ENCODE data around the gene SENP3.

Gene SENP3

GRCh38 chr17:7570351-7570750, 8.6 kb downstream of the SENP3 start:
- Histone ChIP-seq H4K20me1 (peaks cover 17 to 68% (median 27%) of the 10 kb centered on the region in 11 experiments), H3K4me3 (no peak overlapping the region), H3K4me1 (peaks cover 17 to 35% (median 27%) of the 10 kb centered on the region in 10 experiments), H3K9ac (peak overlapping the region in 9 of 11 experiments; percentile 14 to 100 (median 87); a peak in 9 of 22 replicates), H3K4me2 (peak overlapping the region in 6 of 11 experiments; percentile 70 to 95 (median 90); a peak in 7 of 22 replicates), H3K27ac (peak overlapping the region in 4 of 11 experiments; percentile 87 to 100 (median 91); a peak in 3 of 22 replicates), H3K27me3 (no peaks in the 10 kb centered on the region), H3K9me3 (replicated peaks in 1 of 11) (peaks cover 0 to 4% (median 0%) of the 10 kb centered on the region in 11 experiments; a peak in 5 of 22 replicates), H3K36me3 (peaks cover 72 to 82% (median 81%) of the 10 kb centered on the region in 11 experiments)
- no peak for TF ChIP-seq Cebpa-rat (IDR thresholded peaks at IDR 0.05)

- TF ChIP-seq Cebpa-rat (IDR thresholded peaks at IDR 0.05): no peak
- Histone ChIP-seq H3K27ac (peak overlapping the region; percentile 76 to 100 (median 91)), H3K4me1 (peaks cover 36 to 52% (median 46%) of the 10 kb centered on the region in 10 experiments), H3K4me2 (peak overlapping the region; percentile 79 to 95 (median 92)), H3K27me3 (no peaks in the 10 kb centered on the region), H3K9ac (peak overlapping the region; percentile 83 to 100 (median 91)), H3K36me3 (peaks cover 72 to 82% (median 81%) of the 10 kb centered on the region in 11 experiments), H3K9me3 (replicated peaks in 1 of 11) (peaks cover 0 to 4% (median 0%) of the 10 kb centered on the region in 11 experiments; a peak in 5 of 22 replicates), H4K20me1 (peaks cover 36 to 70% (median 46%) of the 10 kb centered on the region in 11 experiments), H3K4me3 (peak overlapping the region; percentile 55 to 100 (median 66))
These were observed 10.5 kb downstream of the SENP3 start for GRCh38 chr17:7572338-7572587.

- TF ChIP-seq Cebpa-rat (IDR thresholded peaks at IDR 0.05): no peak
- H3K27ac ChIP-seq: peak overlapping the region; percentile 99 to 100 (median 100)
- peaks cover 72 to 82% (median 81%) of the 10 kb centered on the region in 11 experiments for H3K36me3 ChIP-seq
These were observed 11.0 kb downstream of the SENP3 start for GRCh38 chr17:7572588-7573323.

GRCh38 chr17:7573324-7574080, 11.8 kb downstream of the SENP3 start:
- peak overlapping the region; percentile 81 to 100 (median 98) for H3K4me2 ChIP-seq
- peaks cover 49 to 75% (median 58%) of the 10 kb centered on the region in 11 experiments for H4K20me1 ChIP-seq
- H3K27me3 ChIP-seq: no peaks in the 10 kb centered on the region
- H3K27ac ChIP-seq: peak overlapping the region; percentile 99 to 100 (median 100)
- H3K4me3 ChIP-seq: peak overlapping the region; percentile 97 to 100 (median 99)
- peak overlapping the region; percentile 99 to 100 (median 100) for H3K9ac ChIP-seq
- peaks cover 76 to 85% (median 84%) of the 10 kb centered on the region in 11 experiments for H3K36me3 ChIP-seq
- TF ChIP-seq Cebpa-rat (IDR thresholded peaks at IDR 0.05): peak; percentile 55 to 98 (median 91); a peak in 21 of 22 replicates
- peaks cover 48 to 64% (median 58%) of the 10 kb centered on the region in 10 experiments for H3K4me1 ChIP-seq
- peaks cover 0 to 4% (median 0%) of the 10 kb centered on the region in 11 experiments; a peak in 5 of 22 replicates for H3K9me3 ChIP-seq (replicated peaks in 1 of 11)

More at GRCh38 chr17:7572588-7573323, 11.0 kb downstream of the SENP3 start:
- Histone ChIP-seq H3K9ac (peak overlapping the region; percentile 99 to 100 (median 100)), H3K4me2 (peak overlapping the region in 10 of 11 experiments; percentile 1 to 50 (median 33); a peak in 16 of 22 replicates), H3K4me3 (peak overlapping the region; percentile 97 to 100 (median 99)), H3K4me1 (peaks cover 41 to 57% (median 51%) of the 10 kb centered on the region in 10 experiments), H3K9me3 (replicated peaks in 1 of 11) (peaks cover 0 to 4% (median 0%) of the 10 kb centered on the region in 11 experiments; a peak in 5 of 22 replicates), H4K20me1 (peaks cover 41 to 70% (median 50%) of the 10 kb centered on the region in 11 experiments), H3K27me3 (no peaks in the 10 kb centered on the region)

GRCh38 chr17:7574176-7574953, 12.6 kb downstream of the SENP3 start:
- Histone ChIP-seq H3K27ac (peak overlapping the region; percentile 57 to 100 (median 100); a peak in 21 of 22 replicates), H3K9me3 (replicated peaks in 1 of 11) (peaks cover 0 to 4% (median 0%) of the 10 kb centered on the region in 11 experiments; a peak in 5 of 22 replicates), H3K27me3 (no peaks in the 10 kb centered on the region), H3K4me1 (peaks cover 57 to 67% (median 65%) of the 10 kb centered on the region in 10 experiments), H3K36me3 (peaks cover 74 to 83% (median 79%) of the 10 kb centered on the region in 11 experiments), H3K4me2 (peak overlapping the region; percentile 81 to 100 (median 98)), H4K20me1 (peaks cover 56 to 74% (median 65%) of the 10 kb centered on the region in 11 experiments), H3K4me3 (peak overlapping the region; percentile 97 to 100 (median 99)), H3K9ac (peak overlapping the region; percentile 99 to 100 (median 100))
- TF ChIP-seq Cebpa-rat (IDR thresholded peaks at IDR 0.05): no peak

GRCh38 chr17:7575481-7575883, 13.8 kb downstream of the SENP3 start:
- no peak for TF ChIP-seq Cebpa-rat (IDR thresholded peaks at IDR 0.05)
- H3K9me3 ChIP-seq (replicated peaks in 1 of 11): peaks cover 0 to 4% (median 0%) of the 10 kb centered on the region in 11 experiments; a peak in 5 of 22 replicates
- peak overlapping the region; percentile 97 to 100 (median 99) for H3K4me3 ChIP-seq
- peaks cover 51 to 78% (median 71%) of the 10 kb centered on the region in 10 experiments for H3K4me1 ChIP-seq
- no peaks in the 10 kb centered on the region for H3K27me3 ChIP-seq
- H4K20me1 ChIP-seq: peaks cover 56 to 75% (median 64%) of the 10 kb centered on the region in 11 experiments
- H3K9ac ChIP-seq: peak overlapping the region; percentile 99 to 100 (median 100)
- H3K36me3 ChIP-seq: peaks cover 68 to 79% (median 74%) of the 10 kb centered on the region in 11 experiments
- H3K27ac ChIP-seq: peak overlapping the region; percentile 39 to 100 (median 100); a peak in 21 of 22 replicates
- H3K4me2 ChIP-seq: peak overlapping the region; percentile 81 to 100 (median 98)

- peak overlapping the region; percentile 97 to 100 (median 99) for H3K4me3 ChIP-seq
- H3K36me3 ChIP-seq: peaks cover 63 to 79% (median 72%) of the 10 kb centered on the region in 11 experiments
These were observed 14.2 kb downstream of the SENP3 start for GRCh38 chr17:7575959-7576358.

More at GRCh38 chr17:7575959-7576358, 14.2 kb downstream of the SENP3 start:
- peak overlapping the region; percentile 39 to 100 (median 100); a peak in 20 of 22 replicates for H3K27ac ChIP-seq
- TF ChIP-seq Cebpa-rat (IDR thresholded peaks at IDR 0.05): no peak
- peak overlapping the region; percentile 81 to 100 (median 98) for H3K4me2 ChIP-seq
- H3K4me1 ChIP-seq: peaks cover 46 to 79% (median 73%) of the 10 kb centered on the region in 10 experiments
- H3K27me3 ChIP-seq: no peaks in the 10 kb centered on the region
- peak overlapping the region; percentile 99 to 100 (median 100) for H3K9ac ChIP-seq
- H4K20me1 ChIP-seq: peaks cover 56 to 80% (median 64%) of the 10 kb centered on the region in 11 experiments
- H3K9me3 ChIP-seq (replicated peaks in 1 of 11): peaks cover 0 to 4% (median 0%) of the 10 kb centered on the region in 11 experiments; a peak in 5 of 22 replicates
